ENCODE results near the gene PLXNA4.

GRCh38 chr7:132553031-132553430, 23.2 kb downstream of the PLXNA4 start:
- no peak for TF ChIP-seq CTCF (IDR thresholded peaks at IDR 0.05; ENCODE audit: low read length)
- no peak for TF ChIP-seq EZH2 (IDR thresholded peaks at IDR 0.05; ENCODE audit: borderline replicate concordance, low read length)
